GM21825 (cell line): ENCODE measurements around the gene RDH14.

Experiments
- ATAC-seq: cut with Tn5 transposase; IDR thresholded peaks from one replicate; pipeline ENCODE4 v1.9.1; 2021; ENCODE audit warnings: mild to moderate bottlenecking, moderate library complexity; ENCODE audit not compliant: unreplicated experiment

The RDH14 gene

DNA sequence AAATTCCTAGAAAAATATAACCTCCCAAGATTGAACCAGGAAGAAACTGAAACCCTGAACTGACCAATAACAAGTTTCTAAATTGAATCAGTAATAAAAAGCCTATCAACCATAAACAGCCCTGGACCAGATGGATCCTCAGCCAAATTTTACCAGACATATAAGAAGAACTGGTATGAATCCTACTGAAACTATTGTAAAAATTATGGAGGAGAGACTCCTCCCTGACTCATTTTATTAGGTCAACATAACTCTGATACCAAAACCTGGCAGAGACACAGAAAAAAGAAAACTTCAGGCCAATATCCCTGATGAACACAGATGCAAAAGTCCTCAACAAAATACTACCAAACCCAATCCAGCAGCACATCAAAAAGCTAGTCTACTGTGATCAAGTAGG lies 17.6 kb upstream of the RDH14 start:
- no peak for ATAC-seq

DNA sequence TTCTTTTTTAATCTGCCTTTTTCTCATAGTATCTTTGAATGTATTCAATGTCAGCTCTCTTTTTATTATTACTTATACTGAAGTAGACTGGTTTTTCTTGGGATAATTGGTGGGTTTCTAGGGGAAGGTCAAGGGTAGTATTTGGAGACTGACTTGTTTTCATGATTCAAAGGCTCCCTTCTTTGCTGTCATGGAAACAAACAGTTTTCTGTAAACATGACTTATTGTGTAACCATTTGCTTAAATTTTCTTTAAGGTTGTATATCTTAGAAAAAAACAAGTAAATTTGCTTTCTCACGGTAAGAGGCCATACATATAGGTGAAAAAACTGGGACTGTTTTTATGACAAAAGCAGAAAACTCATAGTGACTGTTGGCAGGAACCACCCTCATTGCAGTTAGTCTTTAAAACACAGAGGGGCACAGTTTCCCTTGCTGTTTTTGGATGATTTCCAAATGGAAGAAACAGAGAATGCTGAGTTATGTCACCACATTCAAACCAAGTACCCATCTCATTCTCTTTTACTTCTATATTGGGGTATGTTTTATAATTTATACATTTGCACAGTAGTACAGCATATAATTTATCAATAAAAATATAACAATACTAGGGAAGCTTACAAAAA lies 5.8 kb upstream of the RDH14 start:
- no peak for ATAC-seq

DNA sequence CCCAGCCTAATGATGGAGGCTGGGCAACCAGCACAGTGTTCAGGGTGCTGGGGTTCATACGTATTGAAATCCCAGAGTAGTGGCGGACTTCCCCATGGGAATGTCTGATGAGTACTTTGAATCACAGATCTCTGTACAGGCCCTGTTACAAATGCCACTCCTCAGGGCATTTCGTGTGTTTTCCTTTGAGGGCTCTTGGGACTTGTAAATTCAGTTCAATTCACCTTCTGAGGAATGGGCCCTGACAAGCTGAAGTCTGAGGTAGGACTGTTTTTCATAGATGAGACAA lies 288 bp upstream of the RDH14 start:
- no peak for ATAC-seq

DNA sequence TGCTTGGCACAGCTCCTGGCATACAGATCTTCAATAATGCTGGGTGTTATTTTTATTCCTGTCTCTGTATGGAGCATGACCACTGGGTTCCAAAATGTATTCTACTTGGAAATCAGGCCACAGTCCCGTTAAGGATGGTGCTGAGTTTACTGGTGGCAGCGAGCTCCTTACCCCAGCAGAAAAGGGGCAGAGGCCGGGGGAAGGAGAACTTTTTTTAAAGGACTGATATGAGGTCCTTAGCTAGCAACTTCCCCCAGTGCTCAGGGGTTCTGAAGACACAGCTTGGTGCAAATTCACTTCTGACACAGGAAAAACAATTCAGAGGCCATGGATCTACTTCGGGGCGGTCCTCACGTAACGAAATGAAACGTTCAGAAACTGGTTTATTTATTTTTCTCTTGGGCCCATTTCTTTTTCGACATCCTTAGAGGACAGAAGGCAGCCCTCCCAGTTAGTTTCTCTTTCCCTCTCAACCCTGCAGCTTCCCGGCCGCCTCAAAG lies 872 bp downstream of the RDH14 start:
- ATAC-seq, result no peak

DNA sequence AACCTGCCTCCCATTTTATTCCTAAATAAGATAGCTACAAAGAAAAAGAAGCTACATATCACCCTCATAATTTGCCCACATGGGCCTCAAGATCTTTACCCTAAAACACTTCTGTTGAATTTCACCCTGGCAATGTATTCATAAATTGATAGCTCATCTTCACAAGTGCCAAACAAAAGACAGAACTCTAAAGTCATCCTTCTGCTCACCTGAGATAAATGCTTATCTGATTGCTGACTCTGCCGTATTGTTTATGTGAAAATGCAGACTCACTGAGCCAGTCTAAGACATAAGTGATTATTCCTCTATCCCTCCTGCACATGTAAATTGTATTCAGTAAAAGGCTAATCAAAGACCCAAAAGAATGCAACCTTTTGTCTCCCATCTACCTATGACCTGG lies 2.0 kb downstream of the RDH14 start:
- no peak for ATAC-seq

DNA sequence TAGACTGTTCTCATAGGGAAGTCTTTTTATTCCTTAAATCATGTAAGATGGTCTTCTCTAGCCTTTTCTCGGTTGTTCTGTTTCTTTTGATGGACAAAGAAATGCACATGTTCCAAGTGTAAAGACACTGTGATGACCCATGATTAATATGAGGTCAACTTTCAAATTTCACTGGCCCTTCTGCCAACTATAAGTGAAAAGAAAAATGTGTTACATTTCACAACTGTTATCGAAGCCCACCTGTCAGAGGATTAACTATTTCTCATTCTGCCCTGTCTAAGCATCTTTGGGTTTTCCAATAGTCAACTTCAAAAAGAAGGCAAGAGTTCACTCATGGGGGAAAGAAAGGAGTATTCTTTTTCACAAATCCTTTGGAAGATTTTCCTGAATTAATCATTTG lies 3.3 kb downstream of the RDH14 start:
- ATAC-seq, result no peak

DNA sequence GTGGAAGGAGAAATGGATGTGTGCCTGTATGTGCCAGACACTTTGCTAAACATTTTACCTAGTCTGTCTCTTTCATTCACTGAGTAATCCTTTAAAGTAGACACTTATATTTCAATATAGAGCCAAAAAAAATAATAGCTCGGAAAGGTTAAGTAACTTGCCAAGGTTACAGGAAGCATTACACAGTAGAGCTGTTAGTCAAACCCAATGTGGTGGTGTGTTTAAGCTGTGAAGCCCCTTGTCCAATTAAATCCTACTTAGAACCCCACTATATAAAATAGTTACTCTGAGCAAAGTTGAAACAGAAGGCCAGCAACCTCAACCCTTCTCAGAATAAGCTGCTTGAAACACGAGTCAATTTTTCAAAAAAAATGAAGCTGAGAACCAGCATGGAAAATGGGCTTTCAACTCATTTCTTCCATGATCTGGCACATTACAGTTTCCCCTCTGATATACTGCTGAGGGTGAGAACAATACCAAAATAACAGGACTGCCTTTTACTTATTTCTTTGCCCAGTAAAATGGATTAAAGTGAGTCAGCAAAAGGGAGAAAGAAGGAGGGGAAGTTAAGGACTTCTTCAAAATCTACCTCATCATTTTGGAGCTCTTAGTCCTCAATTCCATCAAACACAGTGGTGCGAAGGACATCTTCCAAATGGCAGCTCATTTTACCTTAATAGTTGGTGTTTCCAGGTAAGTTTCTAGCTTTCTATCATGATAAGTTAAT lies 7.9 kb downstream of the RDH14 start:
- no peak for ATAC-seq

DNA sequence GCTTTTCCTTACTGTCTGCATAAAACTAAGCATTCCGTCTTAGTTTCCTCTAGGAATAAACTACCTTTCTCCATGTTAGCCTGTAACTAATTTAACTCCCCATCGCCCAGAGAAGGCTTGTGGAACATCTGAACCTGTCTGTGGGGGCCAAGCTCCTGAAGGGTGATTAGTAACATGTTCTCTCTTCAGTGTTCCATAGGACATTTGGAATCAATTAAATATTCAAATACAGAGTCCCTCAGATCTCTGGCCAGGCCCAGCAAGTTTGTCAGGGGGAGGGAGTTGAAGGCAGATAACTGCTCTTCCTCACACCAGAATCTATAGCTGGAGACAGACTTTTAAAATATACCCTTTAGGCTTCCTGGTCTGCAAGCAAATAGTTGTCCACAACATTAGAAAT lies 8.8 kb downstream of the RDH14 start:
- ATAC-seq, result no peak

DNA sequence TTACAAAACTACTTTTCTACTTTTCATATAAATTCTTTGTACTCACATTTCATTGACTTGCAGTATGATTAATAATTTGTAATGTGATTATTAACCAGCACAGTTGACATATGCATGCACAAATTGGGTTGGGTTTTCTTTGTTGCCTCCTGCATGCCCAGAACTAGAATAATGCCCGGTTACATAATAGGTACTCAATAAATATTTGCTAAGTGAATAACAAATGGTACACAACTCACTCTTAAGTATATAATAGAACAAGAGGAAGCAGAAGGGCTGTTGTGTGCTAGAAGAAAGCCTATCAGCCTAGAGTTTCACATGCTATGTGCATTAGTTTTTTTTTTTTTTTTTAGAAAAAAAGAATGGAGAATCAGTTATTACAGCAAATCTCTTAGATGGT lies 9.3 kb downstream of the RDH14 start:
- no peak for ATAC-seq

DNA sequence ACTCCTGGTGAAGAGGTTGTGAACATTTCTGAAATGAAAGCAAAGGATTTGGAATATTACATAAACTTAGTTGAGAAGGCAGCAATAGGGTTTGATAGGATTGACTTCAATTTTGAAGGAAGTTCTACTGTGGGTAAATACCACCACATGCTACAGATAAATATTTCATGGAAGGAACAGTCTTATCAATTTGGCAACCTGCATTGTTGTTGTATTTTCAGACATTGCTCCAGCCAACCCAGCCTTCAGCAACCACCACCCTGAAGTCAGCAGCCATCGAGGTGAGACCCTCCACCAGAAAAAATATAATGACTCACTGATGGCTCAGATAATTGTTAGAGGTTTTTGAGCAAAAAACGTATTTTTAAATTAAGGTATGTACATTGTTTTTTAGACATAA lies 10.0 kb downstream of the RDH14 start:
- ATAC-seq, result no peak

DNA sequence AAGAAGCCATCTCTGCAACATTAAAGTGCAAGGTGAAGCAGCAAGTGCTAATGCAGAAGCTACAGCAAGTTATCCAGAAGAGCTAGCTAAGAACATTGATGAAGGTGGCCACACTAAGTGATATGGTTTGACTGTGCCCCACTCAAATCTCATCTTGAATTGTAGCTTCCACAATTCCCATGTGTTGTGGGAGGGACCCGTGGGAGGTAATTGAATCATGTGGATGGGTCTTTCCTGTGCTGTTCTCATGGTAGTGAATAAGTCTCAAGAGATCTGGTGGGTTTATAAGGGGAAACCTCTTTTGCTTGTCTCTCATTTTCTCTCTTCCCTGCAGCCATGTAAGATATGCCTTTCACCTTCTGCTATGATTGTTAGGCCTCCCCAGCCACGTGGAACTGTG lies 11.4 kb downstream of the RDH14 start:
- no peak for ATAC-seq

DNA sequence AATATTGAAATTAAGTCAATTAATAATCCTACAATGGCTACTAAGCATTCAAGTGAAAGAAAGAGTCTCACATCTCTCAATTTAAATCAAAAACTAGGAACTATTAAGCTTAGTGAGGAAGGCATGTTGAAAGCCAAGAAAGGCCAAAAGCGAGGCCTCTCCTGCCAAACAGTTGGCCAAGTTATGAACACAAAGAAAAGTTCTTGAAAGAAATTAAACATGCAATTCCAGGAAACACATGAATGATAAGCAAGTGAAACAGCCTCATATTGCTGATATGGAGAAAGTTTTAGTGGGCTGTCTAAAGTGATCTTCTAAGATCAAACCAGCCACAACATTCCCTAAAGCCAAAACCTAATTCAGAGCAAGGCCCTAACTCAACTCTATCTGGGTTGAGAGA lies 11.8 kb downstream of the RDH14 start:
- ATAC-seq, result no peak

DNA sequence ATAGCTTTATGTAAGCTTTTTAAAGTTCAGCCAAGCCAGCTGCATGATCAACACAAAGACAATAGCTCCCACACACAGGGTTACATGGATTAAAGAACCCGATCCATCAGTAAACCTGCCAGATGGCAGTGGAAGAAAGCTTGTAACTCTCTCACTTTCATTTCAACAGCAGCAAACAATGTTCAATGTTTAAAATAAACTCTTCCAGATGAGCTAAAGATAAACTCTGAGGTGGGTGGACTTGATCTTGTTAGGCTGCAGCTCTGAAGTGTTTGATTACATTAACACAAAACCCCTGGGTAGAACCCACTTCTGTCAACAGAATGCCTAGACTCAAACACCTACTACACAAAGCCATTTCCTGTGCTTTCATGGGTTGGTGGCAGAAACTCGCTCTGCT lies 13.9 kb downstream of the RDH14 start:
- peak; percentile 63 for ATAC-seq

DNA sequence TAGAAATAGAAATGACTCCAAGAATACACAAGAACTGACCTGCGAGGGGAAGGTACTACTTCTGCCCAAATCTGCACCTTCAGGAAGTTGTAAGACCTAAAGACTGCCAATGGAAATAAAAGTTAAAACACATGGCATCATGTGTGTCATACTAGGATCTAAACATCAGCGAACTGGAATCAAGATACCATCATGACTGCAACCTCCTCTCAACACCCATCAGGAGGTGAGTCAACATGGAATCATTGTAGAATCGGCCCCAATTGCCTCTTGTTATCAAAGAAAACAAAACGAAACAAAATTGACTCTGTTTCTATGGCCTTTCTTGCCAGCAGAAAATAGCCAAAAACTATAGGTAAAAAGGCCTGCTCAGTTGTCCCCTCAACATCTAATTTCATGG lies 15.1 kb downstream of the RDH14 start:
- ATAC-seq, result no peak

DNA sequence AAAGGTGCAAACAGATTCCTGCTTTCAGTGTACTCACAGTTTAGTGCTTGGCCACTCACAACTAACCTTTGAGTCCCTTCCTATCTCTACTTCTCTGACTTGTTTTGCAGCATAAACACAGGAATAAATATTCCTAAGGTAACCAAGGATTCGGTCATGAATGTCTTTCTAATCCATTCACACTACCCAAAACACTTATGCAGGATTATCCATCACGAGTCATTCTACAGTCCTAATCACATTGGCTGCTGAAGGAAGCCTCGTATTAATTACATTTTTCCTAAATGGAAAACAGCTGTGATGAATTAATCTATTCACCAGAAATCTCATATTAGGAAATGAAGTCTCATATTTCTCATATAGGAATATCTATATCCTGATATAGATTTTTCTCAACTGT lies 16.3 kb downstream of the RDH14 start:
- ATAC-seq, result no peak

DNA sequence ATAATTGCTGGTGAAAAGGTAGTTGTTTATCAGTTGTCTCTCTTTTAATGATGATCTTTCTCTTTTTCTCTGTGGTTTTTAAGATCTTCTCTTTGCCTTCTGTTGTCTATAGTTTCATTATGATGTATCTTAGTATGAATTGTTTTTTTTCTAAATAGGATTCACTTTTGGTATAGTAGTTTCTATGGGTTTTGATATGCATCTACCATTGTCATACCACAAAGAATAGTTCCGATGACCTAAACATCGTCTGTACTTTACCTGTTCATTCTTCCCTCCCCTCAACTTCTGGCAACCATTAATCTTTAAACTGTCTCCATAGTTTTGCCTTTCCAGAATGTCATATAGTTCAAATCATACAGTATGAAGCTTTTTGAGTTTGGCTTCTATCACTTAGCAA lies 19.6 kb downstream of the RDH14 start:
- no peak for ATAC-seq

DNA sequence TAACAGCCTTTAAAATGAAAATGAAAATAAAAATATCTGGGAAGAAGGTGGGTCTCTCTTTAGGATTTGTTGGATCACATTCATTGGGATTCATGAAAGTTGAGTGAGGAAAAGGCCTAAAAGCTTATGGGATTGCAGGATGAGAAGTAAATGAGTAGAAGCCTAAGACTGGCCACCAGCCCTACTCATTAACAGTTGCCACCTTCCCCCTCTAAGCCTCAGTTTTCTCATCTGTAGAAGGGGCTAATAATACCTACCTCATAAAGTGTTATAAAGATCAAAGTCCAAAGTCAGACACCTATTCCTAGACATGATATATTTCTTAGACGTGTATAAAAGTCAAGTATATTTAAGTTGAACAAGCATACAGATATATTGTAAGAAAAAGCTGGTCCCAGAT lies 23.8 kb downstream of the RDH14 start:
- ATAC-seq, result no peak

DNA sequence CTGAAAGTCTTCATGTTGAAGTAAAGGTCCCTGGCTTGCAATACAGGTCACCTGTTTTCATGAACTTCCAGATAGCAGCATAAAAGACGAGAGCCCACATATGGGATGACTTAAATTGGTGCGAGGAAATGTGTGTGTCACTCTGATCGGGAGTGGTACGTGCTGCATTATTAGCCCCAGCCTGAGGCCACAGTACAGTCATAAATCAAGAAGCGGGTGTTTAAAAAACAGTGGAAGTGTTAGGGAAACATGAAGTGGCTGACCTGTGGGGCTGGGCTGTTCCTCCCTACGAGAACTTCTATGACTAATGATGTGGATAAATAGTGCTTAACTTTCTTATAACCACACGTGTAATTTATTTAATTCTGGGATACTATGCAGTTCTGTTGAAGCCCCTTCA lies 24.4 kb downstream of the RDH14 start:
- no peak for ATAC-seq

DNA sequence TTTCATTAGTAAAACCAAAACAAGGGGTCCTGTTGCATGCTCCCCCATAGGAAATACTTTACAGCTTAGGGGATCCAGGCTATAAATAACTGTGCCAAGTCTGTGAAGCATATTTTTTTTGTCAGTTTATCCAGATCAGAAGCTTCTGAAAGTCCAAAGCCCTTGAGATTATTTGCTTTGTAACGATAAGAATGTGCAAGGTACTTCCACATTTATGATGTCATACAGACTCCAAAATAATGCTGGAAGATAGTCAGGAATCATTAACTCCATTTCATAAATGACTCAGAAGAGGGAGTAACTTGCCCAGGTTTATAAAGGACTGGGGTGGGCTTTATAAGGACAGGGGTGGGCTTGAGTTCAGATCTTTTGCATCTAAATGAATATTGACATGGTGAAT lies 29.3 kb downstream of the RDH14 start:
- no peak for ATAC-seq

DNA sequence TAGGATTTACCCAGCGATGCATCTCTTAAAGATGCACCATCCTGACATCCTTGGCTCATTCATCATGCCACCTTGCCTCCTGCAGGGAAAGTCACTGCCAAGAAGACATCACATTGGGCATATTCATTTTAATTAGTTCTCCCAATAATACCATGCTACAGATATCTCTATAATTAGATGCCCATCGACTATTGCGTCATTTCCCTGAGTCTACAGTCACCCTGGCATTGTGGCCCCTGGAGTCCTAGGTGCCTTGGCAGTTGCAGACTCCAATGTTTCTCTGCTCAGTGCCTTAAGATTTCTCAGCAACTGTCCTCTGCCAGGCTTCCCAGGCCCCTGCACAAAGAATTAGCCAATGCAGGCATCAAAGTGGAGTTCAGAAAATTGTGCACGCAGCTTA lies 32.6 kb downstream of the RDH14 start:
- no peak for ATAC-seq

DNA sequence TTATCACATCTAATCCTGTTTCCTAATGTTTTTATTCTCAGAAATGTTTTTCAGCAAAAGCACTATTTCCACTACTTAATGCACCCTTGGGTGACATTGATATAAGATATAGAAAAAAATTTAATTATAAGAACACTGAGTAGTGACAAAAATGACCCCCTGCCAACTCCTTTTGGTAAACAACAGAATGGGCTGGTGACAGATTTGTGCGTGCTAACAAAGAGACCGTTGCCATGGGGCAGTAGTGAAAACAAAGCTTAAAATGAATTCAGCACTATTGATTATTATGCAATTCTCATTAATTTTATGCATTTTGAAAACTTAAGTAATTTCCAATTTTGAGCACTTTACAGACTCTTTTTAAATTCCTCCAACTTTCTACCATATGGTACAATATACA lies 33.1 kb downstream of the RDH14 start:
- ATAC-seq, result no peak

DNA sequence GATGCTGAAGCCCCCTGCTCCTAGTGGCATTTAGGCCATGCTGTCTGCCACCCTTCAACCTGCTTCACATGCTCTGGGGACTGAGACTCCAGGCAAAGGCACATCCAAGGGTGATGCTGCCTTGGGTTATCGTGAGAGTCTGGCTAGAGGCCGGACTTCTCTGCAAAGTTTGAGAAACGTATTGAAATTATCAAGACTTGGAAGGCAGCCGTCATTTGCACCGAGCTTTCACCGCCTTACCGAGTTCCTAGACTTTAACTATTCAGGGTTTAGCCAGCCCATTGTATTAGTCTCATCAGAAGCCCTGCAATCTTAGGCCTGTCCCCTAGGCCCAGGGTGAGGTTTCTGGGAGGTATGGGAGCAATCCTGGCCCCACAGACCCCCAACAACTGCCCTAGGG lies 34.0 kb downstream of the RDH14 start:
- no peak for ATAC-seq

DNA sequence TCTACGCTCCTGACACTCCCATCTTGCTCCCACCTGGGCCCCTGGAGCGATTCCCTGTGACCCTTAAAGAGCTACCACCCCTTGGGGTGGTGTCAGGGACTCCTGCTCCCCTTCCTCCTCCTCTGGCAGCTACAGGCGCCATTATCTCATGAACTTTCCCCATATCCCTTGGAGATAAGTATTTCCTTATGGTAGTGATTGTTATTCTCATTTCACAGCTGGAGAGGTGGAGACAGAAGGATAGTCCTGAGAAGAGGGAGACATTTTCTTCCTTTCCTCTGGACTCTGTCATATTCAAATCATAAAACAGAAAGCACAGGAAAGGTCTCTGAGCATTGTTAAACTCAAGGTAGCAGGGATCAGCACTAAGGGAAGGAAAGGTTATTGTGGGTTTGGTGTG lies 34.6 kb downstream of the RDH14 start:
- no peak for ATAC-seq
